Osteoblast (primary cell): ENCODE data around the gene TRAF1. TPM values are rescaled to one million over a fixed set of nuclear protein-coding genes. Genes with fewer than 3 reads are reported as not detected.

Source experiments
- DNase-seq: peaks from one replicate; pipeline ENCODE4 v3.0.0; 2011; ENCODE audit warnings: low spot score, mixed read lengths; ENCODE audit not compliant: insufficient read length; ENCODE audit errors: missing footprints
- H2AFZ ChIP-seq: 2 replicates; pipeline ENCODE4 v1.6.0; 2011; ENCODE audit warnings: mild to moderate bottlenecking, low read length
- H3K27ac ChIP-seq: 2 replicates; pipeline ENCODE4 v1.5.1; 2011; ENCODE audit warnings: mild to moderate bottlenecking, low read depth, low read length, moderate library complexity
- H3K27me3 ChIP-seq: 2 replicates; pipeline ENCODE4 v1.6.0; 2012; ENCODE audit warnings: mild to moderate bottlenecking, control low read depth, inconsistent platforms, low read length, moderate library complexity; ENCODE audit not compliant: insufficient read depth
- H3K36me3 ChIP-seq: 2 replicates; pipeline ENCODE4 v1.5.1; 2011; ENCODE audit warnings: mild to moderate bottlenecking, low read length, control low read depth, moderate library complexity; ENCODE audit not compliant: insufficient read depth
- H3K4me1 ChIP-seq: 2 replicates; pipeline ENCODE4 v1.5.1; 2011; ENCODE audit warnings: mild to moderate bottlenecking, low read length, control low read depth, moderate library complexity; ENCODE audit not compliant: insufficient read depth
- H3K4me2 ChIP-seq: 2 replicates; pipeline ENCODE4 v1.6.0; 2011; ENCODE audit warnings: mild to moderate bottlenecking, low read length; ENCODE audit not compliant: insufficient read depth
- H3K4me3 ChIP-seq: fragments of 200-600 bp; sonication (generic); 3 replicates; pipeline ENCODE4 v1.5.1; 2012; ENCODE audit warnings: mild to moderate bottlenecking, low read length, inconsistent platforms; ENCODE audit not compliant: insufficient read depth
- H3K79me2 ChIP-seq: 2 replicates; pipeline ENCODE4 v1.6.0; 2012; ENCODE audit warnings: mild to moderate bottlenecking, low read length, control low read depth, inconsistent platforms; ENCODE audit not compliant: insufficient read depth
- H3K9me3 ChIP-seq: 2 replicates; pipeline ENCODE4 v1.5.1; 2011; ENCODE audit warnings: low read depth, low read length, control low read depth
- H4K20me1 ChIP-seq: 2 replicates; pipeline ENCODE4 v1.6.0; 2012; ENCODE audit warnings: mild to moderate bottlenecking, low read length, control low read depth; ENCODE audit not compliant: insufficient read depth
- CTCF ChIP-seq: IDR thresholded peaks from 2 replicates; pipeline ENCODE4 v1.5.1; 2011; ENCODE audit warnings: mild to moderate bottlenecking, low read depth, low read length, moderate library complexity; ENCODE audit errors: extremely low read depth
- total RNA-seq: library from RNA; depleted of rRNA; stranded (reverse); fragments of >200 nt; gene quantifications from 2 replicates; pipeline ENCODE4 v1.2.3, GENCODE V29; 2012

Gene TRAF1
- total RNA-seq, 1 donor = 1.8 TPM

- Histone ChIP-seq H3K27me3 (no peaks in the 10 kb centered on the region), H2AFZ (peak overlapping the region; percentile 77), H3K79me2 (no peaks in the 10 kb centered on the region), H3K36me3 (peaks cover 18% of the 10 kb centered on the region), H3K27ac (peak overlapping the region; percentile 46), H4K20me1 (no peaks in the 10 kb centered on the region), H3K4me1 (peaks cover 12% of the 10 kb centered on the region), H3K4me3 (peak overlapping the region; percentile 79), H3K9me3 (no peaks in the 10 kb centered on the region), H3K4me2 (peak overlapping the region; percentile 87)
- no peak for TF ChIP-seq CTCF
- DNase-seq = peak; percentile 99
These were observed 50.4 kb downstream of the TRAF1 start for GRCh38 chr9:120875954-120876841.

- no peaks in the 10 kb centered on the region for H3K27me3 ChIP-seq
- TF ChIP-seq CTCF = no peak
- H3K36me3 ChIP-seq = peaks cover 18% of the 10 kb centered on the region
- peak overlapping the region; percentile 43 for H3K27ac ChIP-seq
- H3K79me2 ChIP-seq = no peaks in the 10 kb centered on the region
- H2AFZ ChIP-seq = peak overlapping the region; percentile 65
- DNase-seq = no peak
- H3K4me2 ChIP-seq = peak overlapping the region; percentile 87
- H3K4me1 ChIP-seq = peaks cover 12% of the 10 kb centered on the region
- no peaks in the 10 kb centered on the region for H3K9me3 ChIP-seq
- H4K20me1 ChIP-seq = no peaks in the 10 kb centered on the region
- peak overlapping the region; percentile 79 for H3K4me3 ChIP-seq
These were observed 51.0 kb downstream of the TRAF1 start for GRCh38 chr9:120875643-120875953.

- no peaks in the 10 kb centered on the region for H3K79me2 ChIP-seq
- no peak overlapping the region for H2AFZ ChIP-seq
- H3K36me3 ChIP-seq = peaks cover 18% of the 10 kb centered on the region
- no peak overlapping the region for H3K27ac ChIP-seq
- peaks cover 12% of the 10 kb centered on the region for H3K4me1 ChIP-seq
- TF ChIP-seq CTCF = no peak
- H4K20me1 ChIP-seq = no peaks in the 10 kb centered on the region
- no peak overlapping the region for H3K4me3 ChIP-seq
- H3K27me3 ChIP-seq = no peaks in the 10 kb centered on the region
- no peaks in the 10 kb centered on the region for H3K9me3 ChIP-seq
- no peak for DNase-seq
- peak overlapping the region; percentile 87 for H3K4me2 ChIP-seq
These were observed 51.4 kb downstream of the TRAF1 start for GRCh38 chr9:120875195-120875565.
